Neural cell (in vitro differentiated cells): Measurements from ENCODE around the gene CMTM7. TPM values are rescaled to one million over a fixed set of nuclear protein-coding genes. Genes with fewer than 3 reads are reported as not detected.

Experiments used
- H2AFZ ChIP-seq: fragments of 200-600, 300-800 bp; sonication (generic), shearing (Covaris generic); 2 replicates; pipeline ENCODE4 v1.6.0; 2014; ENCODE audit warnings: low read depth, mild to moderate bottlenecking, antibody characterized with exemption, low read length, moderate library complexity
- H3F3A ChIP-seq: fragments of 200-600 bp; shearing (Covaris generic); 2 replicates; pipeline ENCODE4 v1.6.1; 2016; ENCODE audit warnings: mild to moderate bottlenecking, moderate library complexity, mixed read lengths, antibody characterized with exemption, low read length; ENCODE audit not compliant: insufficient read depth, poor library complexity, severe bottlenecking
- H3K27ac ChIP-seq: fragments of 200-600, 300-800 bp; sonication (generic), shearing (Covaris generic); 2 replicates; pipeline ENCODE4 v1.5.1; 2014; ENCODE audit warnings: mild to moderate bottlenecking, low read length, moderate library complexity
- H3K27me3 ChIP-seq: fragments of 300-800, 200-600 bp; sonication (generic), shearing (Covaris generic); 2 replicates; pipeline ENCODE4 v1.6.0; 2014; ENCODE audit warnings: mild to moderate bottlenecking, low read depth, low read length, moderate library complexity; ENCODE audit not compliant: insufficient read depth
- H3K36me3 ChIP-seq: fragments of 300-800, 200-600 bp; sonication (generic), shearing (Covaris generic); 2 replicates; pipeline ENCODE4 v1.5.1; 2014; ENCODE audit warnings: mild to moderate bottlenecking, antibody characterized with exemption, low read length, moderate library complexity; ENCODE audit not compliant: insufficient read depth
- H3K4me2 ChIP-seq: fragments of 300-800, 200-600 bp; sonication (generic), shearing (Covaris generic); 2 replicates; pipeline ENCODE4 v1.6.0; 2014; ENCODE audit warnings: mild to moderate bottlenecking, low read length
- H3K4me3 ChIP-seq: fragments of 300-800, 200-600 bp; sonication (generic), shearing (Covaris generic); 2 replicates; pipeline ENCODE4 v1.5.1; 2014; ENCODE audit warnings: mild to moderate bottlenecking, low read length, moderate library complexity
- H3K79me2 ChIP-seq: fragments of 200-600 bp; shearing (Covaris generic); replicated peaks from 2 replicates; pipeline ENCODE4 v1.6.0; 2014; ENCODE audit warnings: mild to moderate bottlenecking, low read length, moderate library complexity; ENCODE audit not compliant: insufficient read depth
- H3K9ac ChIP-seq: fragments of 300-800, 200-600 bp; sonication (generic), shearing (Covaris generic); 2 replicates; pipeline ENCODE4 v1.6.1; 2016; ENCODE audit warnings: mild to moderate bottlenecking, low read length, mixed read lengths
- H3K9me2 ChIP-seq: fragments of 200-600 bp; shearing (Covaris generic); 2 replicates; pipeline ENCODE4 v1.6.1; 2016; ENCODE audit warnings: mild to moderate bottlenecking, low read length, mixed read lengths; ENCODE audit not compliant: insufficient read depth
- H3K9me3 ChIP-seq: fragments of 200-600, 300-800 bp; sonication (generic), shearing (Covaris generic); 2 replicates; pipeline ENCODE4 v1.6.1; 2016; ENCODE audit warnings: mild to moderate bottlenecking, mixed run types, low read length, moderate library complexity, mixed read lengths
- H4K20me1 ChIP-seq: fragments of 200-600 bp; shearing (Covaris generic); 2 replicates; pipeline ENCODE4 v1.6.1; 2016; ENCODE audit warnings: mild to moderate bottlenecking, mixed run types; ENCODE audit not compliant: insufficient read depth
- CTCF ChIP-seq: fragments of 450-650 bp; IDR thresholded peaks from 2 replicates; pipeline ENCODE4 v1.5.1; 2014; ENCODE audit warnings: antibody characterized with exemption, mild to moderate bottlenecking, moderate library complexity; ENCODE audit not compliant: poor library complexity, severe bottlenecking
- EP300 ChIP-seq: fragments of 450-650 bp; conservative IDR thresholded peaks from 2 replicates; pipeline ENCODE4 v1.6.1; 2014; ENCODE audit warnings: antibody characterized with exemption, mild to moderate bottlenecking, moderate library complexity; ENCODE audit not compliant: poor library complexity, severe bottlenecking
- EZH2 ChIP-seq: fragments of 200-600, 300-800 bp; shearing (Covaris generic), sonication (generic); IDR thresholded peaks from 2 replicates; pipeline ENCODE4 v1.6.1; 2014; ENCODE audit warnings: antibody characterized with exemption, low read length, borderline replicate concordance, mild to moderate bottlenecking; ENCODE audit not compliant: insufficient read depth, poor library complexity, severe bottlenecking
- MXI1 ChIP-seq: fragments of 450-650 bp; conservative IDR thresholded peaks from 2 replicates; pipeline ENCODE4 v1.6.1; 2014; ENCODE audit warnings: antibody characterized with exemption, mild to moderate bottlenecking; ENCODE audit not compliant: poor library complexity, severe bottlenecking
- POLR2AphosphoS5 ChIP-seq: IDR thresholded peaks from 2 replicates; pipeline ENCODE4 v1.6.1; 2012
- RAD21 ChIP-seq: fragments of 450-650 bp; conservative IDR thresholded peaks from 2 replicates; pipeline ENCODE4 v1.6.1; 2014; ENCODE audit warnings: antibody characterized with exemption, mild to moderate bottlenecking, moderate library complexity
- REST ChIP-seq: IDR thresholded peaks from 2 replicates; pipeline ENCODE4 v1.6.1; 2012; ENCODE audit warnings: borderline replicate concordance
- SMC3 ChIP-seq: fragments of 450-650 bp; conservative IDR thresholded peaks from 2 replicates; pipeline ENCODE4 v1.6.1; 2014; ENCODE audit warnings: antibody characterized with exemption, mild to moderate bottlenecking, moderate library complexity; ENCODE audit not compliant: poor library complexity
- TAF1 ChIP-seq: IDR thresholded peaks from 2 replicates; pipeline ENCODE4 v1.6.1; 2012; ENCODE audit warnings: low read depth
- polyA plus RNA-seq: library from polyadenylated mRNA; depleted of rRNA; stranded (reverse); fragments of >200 nt; gene quantifications from 2 replicates; pipeline ENCODE4 v1.2.3, GENCODE V29; 2014

Gene CMTM7
- polyA plus RNA-seq, 1 donor from 2014 or later: 0.57 TPM

GRCh38 chr3:32483772-32484171 lies 92.1 kb downstream of the CMTM7 start:
- Histone ChIP-seq H3K36me3 (no peaks in the 10 kb centered on the region), H3K27me3 (no peaks in the 10 kb centered on the region), H3K27ac (no peak overlapping the region), H3K79me2 (no peaks in the 10 kb centered on the region), H3K4me3 (no peak overlapping the region), H3K9me2 (no peaks in the 10 kb centered on the region), H4K20me1 (no peaks in the 10 kb centered on the region), H3K9me3 (no peaks in the 10 kb centered on the region), H3K4me2 (no peak overlapping the region), H2AFZ (no peak overlapping the region), H3K9ac (no peak overlapping the region), H3F3A (no peaks in the 10 kb centered on the region)
- TF ChIP-seq RAD21 (no peak), POLR2AphosphoS5 (no peak), MXI1 (no peak), EP300 (no peak), EZH2 (no peak), REST (no peak), CTCF (no peak), TAF1 (no peak), SMC3 (no peak)

- Histone ChIP-seq H3K4me3 (no peak overlapping the region), H3K36me3 (no peaks in the 10 kb centered on the region), H3K9me2 (no peaks in the 10 kb centered on the region), H3K9ac (no peak overlapping the region), H2AFZ (no peak overlapping the region), H3K27ac (no peak overlapping the region), H3K79me2 (no peaks in the 10 kb centered on the region), H3K9me3 (no peaks in the 10 kb centered on the region), H3K27me3 (no peaks in the 10 kb centered on the region), H3K4me2 (no peak overlapping the region), H4K20me1 (no peaks in the 10 kb centered on the region), H3F3A (no peaks in the 10 kb centered on the region)
- no peak for TF ChIP-seq POLR2AphosphoS5
- no peak for TF ChIP-seq EZH2
- no peak for TF ChIP-seq EP300
- no peak for TF ChIP-seq SMC3
- TF ChIP-seq TAF1: no peak
- no peak for TF ChIP-seq CTCF
- TF ChIP-seq RAD21: no peak
- TF ChIP-seq MXI1: no peak
- TF ChIP-seq REST: no peak
Measured at GRCh38 chr3:32484436-32484835, 92.8 kb downstream of the CMTM7 start.
